ENCODE data around the gene MVD.
A peak's percentile ranks its signal among the peaks of the same experiment; 100 is the strongest.

MVD gene

DNA sequence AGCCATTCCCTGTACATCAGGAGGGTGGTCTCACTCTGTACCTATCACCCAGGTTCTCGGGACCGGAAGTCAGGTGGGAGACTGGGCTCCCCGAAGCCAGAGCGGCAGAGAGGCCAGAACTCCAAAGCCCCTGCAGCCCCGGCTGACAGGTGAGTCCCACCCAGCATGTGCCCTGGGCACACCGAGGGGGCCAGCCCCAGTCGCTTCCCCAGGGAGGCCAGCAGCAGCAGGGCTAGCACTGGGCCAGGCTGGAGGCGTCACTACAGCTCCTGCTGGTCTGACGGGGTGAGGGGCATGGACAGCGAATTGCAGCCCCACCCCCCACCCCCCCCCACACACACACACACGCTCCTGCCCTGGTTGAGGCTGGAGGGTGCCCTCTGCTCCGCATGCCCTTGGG is 32.5 kb downstream of the MVD start:
- DNase-seq (ENCODE audit: low spot score), result no peak
- TF ChIP-seq, protein P1, sequence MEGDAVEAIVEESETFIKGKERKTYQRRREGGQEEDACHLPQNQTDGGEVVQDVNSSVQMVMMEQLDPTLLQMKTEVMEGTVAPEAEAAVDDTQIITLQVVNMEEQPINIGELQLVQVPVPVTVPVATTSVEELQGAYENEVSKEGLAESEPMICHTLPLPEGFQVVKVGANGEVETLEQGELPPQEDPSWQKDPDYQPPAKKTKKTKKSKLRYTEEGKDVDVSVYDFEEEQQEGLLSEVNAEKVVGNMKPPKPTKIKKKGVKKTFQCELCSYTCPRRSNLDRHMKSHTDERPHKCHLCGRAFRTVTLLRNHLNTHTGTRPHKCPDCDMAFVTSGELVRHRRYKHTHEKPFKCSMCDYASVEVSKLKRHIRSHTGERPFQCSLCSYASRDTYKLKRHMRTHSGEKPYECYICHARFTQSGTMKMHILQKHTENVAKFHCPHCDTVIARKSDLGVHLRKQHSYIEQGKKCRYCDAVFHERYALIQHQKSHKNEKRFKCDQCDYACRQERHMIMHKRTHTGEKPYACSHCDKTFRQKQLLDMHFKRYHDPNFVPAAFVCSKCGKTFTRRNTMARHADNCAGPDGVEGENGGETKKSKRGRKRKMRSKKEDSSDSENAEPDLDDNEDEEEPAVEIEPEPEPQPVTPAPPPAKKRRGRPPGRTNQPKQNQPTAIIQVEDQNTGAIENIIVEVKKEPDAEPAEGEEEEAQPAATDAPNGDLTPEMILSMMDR (IDR thresholded peaks at IDR 0.05; ENCODE audit: extremely low read depth, missing control alignments), result no peak

DNA sequence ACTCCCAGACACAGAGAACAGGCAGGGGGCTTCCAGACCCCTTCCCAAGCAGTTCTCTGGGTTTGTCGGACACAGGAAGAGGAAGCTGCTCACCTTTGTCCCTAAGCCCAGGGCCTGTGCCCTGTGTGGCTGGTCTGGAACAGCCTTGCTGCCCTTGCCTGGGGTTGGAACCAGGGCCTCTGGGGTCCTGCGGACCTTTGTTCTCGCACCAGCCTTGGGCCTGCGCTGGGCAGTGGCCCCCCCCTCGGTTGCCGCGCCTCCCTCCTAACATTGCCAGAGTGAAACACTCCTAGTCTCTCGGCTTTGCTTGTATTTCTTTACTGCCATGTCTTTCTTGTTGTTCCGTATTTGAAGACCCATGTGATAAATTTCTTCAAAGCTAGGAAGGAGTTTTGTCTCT is 33.1 kb downstream of the MVD start:
- TF ChIP-seq, protein P1 (IDR thresholded peaks at IDR 0.05; ENCODE audit: extremely low read depth, missing control alignments), result no peak

DNA sequence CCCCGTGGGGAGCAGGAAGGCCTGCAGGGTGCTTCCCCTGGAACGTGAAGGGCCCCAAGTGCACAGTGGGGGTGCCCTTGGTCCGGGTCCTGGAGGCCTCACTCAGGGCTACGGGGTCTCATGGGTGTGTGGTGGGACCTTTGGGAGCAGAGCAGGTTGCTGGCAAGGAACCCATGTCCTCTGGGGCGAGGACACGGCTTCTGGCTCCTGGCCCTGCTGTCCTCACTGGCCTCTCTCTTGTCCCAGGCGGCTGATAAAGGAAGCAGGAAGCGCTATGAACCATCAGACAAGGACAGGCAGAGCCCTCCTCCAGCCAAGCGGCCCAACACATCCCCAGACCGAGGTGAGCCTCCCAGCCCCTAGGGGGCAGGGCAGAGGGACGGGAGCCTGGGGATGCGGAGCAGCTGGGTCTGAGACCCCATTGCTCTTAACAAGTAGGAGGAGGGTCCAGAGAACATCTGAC is 34.3 kb downstream of the MVD start:
- TF ChIP-seq, protein P1 (IDR thresholded peaks at IDR 0.05; ENCODE audit: extremely low read depth, missing control alignments), result peak; percentile 15
- no peak for DNase-seq (ENCODE audit: low spot score)

More for the DNA sequence above, 33.1 kb downstream of the MVD start:
- DNase-seq (ENCODE audit: low spot score), result no peak

DNA sequence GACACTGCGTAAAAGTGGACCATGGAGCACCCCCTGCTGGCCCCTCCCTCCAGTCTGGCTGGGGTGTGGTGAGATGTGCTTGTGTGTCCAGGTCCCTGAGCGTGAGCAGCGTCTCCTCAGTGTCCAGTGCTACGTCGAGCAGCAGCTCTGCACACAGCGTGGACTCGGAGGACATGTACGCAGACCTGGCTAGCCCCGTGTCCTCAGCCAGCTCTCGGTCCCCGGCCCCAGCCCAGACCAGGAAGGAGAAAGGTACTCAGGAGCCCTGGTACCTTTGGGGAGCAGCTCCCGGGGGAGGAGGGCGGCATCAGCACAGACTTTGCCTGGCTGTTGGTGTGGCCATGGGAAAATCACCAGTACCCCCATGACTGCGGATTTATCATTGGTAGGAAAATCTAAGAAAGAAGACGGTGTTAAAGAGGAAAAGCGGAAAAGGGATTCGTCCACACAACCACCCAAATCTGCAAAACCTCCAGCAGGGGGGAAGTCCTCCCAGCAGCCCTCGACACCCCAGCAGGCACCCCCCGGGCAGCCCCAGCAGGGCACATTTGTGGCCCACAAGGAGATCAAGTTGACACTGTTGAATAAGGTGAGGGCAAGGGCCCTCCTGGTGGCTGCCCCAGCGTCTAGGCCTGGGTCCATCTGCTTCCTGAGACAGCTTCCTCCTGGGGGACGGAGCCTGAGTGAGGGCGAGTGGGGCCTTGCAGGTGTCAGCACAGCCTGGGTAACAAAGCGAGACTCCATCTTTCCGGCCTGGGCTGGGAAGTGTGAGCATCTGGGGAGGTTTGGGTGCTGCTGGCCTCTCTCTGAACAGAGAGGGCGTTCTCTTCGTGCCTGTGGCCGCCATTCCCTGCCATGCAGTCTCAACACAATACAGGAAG is 35.1 kb downstream of the MVD start:
- no peak for DNase-seq (ENCODE audit: low spot score)
- TF ChIP-seq, protein P1 (IDR thresholded peaks at IDR 0.05; ENCODE audit: extremely low read depth, missing control alignments), result no peak

DNA sequence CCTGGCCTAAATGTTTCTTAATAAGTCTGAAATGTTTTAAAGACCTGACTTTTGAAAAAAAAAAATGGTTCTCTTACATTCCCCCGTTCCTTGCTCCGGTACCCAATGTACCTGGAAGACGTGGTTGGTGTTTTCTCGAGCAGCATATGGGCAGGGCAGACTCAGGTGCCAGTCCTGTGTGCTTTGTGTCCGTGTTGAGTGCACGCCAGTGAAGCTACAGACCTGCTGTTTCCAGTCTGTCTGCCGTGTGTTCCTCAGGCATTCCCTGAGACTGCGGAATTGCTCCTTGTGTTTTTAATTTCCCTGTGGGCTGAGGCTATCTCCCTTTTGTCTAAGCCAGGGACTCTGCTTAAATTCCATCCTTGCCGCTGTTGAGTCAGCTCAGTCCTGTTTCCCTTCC is 36.2 kb downstream of the MVD start:
- DNase-seq (ENCODE audit: low spot score), result no peak
- TF ChIP-seq, protein P1 (IDR thresholded peaks at IDR 0.05; ENCODE audit: extremely low read depth, missing control alignments), result no peak

DNA sequence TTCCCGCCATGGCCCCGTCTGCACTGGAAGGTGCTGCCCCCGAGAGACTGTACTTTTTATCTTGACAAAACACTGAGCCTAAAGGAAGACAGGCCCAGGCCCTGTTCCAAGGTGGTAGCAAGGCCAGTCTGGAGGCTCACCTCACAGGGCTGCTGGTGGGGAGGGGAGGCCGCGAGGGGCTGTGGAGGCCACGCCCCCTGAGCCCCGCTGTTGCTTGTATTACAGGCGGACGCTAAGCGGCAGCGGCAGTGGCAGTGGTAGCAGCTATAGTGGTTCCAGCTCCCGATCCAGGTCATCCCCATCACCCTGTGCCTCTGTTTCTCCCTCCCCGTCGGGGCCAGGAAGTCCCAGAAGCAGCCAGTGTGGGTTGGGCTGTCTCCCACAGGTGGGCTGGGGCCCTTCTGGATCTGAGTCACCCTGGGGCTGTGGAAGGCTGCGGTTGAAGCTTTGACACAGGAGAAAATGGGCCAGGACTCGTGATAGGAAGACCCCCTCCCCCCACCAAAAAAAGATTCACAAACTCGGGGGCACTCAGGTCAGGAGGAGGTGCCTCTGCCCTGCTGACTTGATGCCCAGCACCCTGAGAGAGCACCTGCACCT is 37.8 kb downstream of the MVD start:
- no peak for DNase-seq (ENCODE audit: low spot score)
- TF ChIP-seq, protein P1 (IDR thresholded peaks at IDR 0.05; ENCODE audit: extremely low read depth, missing control alignments), result no peak

DNA sequence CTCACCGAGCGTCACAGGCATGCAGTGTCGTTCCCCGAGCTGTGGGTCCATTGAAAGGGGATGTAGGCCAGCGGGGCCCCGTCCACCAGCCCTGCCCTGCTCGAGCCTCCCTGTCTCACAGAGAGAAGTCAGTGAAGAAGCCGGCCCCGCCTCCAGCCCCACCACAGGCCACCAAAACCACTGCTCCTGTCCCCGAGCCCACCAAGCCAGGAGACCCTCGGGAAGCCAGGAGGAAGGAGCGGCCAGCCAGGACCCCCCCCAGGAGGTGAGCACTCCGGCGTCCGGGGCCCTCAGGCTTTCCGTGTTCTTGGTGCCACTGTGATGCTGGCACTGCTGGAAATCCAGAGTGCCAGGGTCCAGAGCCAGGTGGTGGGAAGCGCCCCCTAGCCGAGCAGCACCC is 38.4 kb downstream of the MVD start:
- DNase-seq (ENCODE audit: low spot score), result no peak
- TF ChIP-seq, protein P1 (IDR thresholded peaks at IDR 0.05; ENCODE audit: extremely low read depth, missing control alignments), result no peak
